Skeletal muscle cell (primary cell): ENCODE data around the gene HS3ST3B1.

Source experiments
- DNase-seq: peaks from one replicate; pipeline ENCODE4 v3.0.0-alpha.2; 2010; ENCODE audit warnings: low read depth
- H3K4me3 ChIP-seq: 2 replicates; pipeline ENCODE4 v1.5.1; 2011; ENCODE audit warnings: low read depth, mild to moderate bottlenecking, control low read depth, low read length, moderate library complexity

Gene HS3ST3B1

DNA sequence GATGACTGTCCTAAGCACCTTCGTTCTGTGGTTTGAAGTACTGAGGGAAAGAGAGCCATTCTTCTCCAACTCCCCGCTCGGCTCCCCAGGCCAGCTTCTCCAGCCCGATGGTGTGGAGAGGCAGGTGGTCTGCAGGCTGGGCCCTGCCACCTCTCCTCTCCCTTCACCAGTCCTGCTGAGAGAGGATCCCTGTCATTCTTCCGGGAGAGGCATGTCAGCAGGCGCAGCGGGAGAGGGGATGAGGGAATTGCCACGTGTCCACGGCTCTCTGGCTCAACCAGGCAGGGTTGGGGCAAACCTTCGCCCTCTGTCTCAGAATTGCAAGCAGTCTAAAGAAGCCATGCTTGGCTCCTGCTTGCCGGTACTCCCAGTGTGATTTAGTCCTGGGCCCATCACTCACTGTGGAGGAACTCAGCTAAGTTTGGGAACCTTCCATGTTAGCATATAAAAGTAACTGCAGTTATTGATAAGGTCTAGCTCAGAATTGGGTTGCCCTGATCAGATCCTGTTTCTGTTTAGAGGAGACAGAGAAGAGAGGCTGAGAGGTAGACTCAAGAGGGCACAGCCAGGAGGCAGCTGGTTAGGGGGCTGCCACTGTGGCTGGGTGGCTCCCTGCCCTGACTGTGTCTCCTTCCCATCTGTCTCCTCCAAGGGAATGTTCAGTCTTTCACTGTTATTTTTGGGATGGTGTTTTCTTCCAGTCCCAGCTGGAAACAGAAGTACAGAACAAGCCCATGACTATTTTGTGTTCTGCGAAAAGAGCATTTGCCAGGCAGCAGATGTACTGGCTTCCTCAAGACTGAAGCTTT, 17.4 kb downstream of the HS3ST3B1 start:
- no peak for DNase-seq
- H3K4me3 ChIP-seq: no peak overlapping the region

DNA sequence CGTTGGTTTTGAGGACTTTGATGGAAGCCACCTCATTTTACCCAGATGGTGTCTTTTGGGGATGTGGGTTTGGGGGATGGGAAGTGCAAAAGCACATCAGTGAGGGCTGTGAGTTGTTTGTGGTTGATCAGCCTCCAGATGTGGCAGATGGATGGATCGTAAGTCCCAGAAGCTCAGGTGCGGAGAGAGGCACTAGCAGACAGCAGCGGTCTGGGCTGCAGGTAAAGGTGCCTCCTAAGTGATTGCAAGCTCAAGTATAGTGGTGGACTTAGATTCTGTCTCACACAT, 18.0 kb downstream of the HS3ST3B1 start:
- no peak for DNase-seq
- H3K4me3 ChIP-seq: no peak overlapping the region

DNA sequence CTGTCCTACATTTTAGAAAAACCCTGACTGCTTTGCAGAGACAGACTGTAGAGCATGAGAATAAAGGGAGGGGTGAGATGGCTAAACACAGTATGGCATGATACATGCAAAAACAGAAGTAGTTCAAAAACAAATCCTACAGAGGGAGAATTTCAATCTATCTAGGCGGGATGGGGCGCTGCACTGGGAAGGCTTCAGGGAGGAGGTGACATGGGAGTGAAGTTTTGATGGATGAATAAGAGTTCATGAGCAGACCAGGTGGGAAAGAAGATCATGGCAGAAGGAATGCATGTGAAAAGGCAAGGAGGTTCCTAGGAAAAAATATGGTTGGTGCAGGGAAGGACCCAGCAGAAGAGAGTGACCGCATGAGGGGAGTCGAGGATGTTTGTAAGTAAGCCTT, 19.2 kb downstream of the HS3ST3B1 start:
- no peak overlapping the region for H3K4me3 ChIP-seq
- DNase-seq: no peak

DNA sequence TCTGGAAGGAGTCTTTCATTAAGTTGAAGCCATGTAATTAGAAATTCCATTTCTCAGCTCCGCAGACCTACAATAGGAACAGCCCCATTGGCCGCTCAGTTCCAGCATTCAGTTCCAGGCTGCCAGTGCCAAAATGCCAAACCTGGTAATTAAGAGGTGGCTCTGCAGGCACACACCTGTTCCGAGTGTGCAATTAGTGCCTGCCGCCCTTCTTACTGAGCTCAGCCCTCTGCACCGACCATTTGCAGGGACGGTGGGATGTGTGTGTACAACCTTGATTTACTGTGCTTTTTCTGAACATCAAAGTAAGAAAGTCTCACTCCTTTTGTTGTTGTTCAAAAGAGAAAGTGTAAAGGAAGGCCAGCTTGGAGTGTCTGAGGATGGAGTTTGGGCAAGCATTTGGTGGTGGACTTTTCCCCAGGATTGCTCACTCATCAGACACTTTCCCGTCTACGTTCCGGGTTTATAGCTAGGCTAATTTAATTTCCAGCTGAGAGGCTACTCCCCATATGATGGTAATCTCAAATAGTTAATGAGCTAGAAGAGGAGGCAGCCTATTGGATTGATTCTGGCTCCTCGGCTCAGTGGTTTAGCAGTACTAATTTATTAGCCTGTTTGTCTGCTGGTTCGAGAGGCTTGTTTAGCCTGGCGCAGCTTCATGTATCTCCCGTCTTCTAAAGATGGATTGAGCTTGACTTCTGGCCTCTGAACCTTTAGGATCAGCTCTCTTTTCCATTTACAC, 20.0 kb downstream of the HS3ST3B1 start:
- H3K4me3 ChIP-seq: no peak overlapping the region
- no peak for DNase-seq

DNA sequence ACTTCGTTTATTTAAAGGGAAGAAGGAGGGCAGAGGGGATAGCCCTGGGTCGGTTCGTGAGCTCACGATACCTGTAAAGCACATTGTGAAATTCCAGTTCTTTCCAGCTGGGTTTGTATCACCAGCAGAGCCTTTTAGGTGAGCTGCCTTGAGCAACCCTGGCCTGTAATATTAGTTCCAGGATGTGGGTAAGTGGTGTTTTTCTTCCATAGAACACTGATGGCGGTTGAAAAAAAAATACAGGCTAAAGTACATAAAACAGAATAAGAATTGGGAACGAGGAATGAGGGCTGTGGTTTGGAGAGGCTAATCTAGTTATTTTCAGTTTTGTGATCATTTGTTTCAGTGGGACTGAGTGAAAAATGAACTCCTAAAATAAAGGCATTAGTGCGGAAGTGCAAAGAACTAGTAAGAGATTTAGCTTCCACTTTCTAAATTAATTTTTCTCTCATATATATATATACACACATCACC, 20.6 kb downstream of the HS3ST3B1 start:
- no peak overlapping the region for H3K4me3 ChIP-seq
- no peak for DNase-seq

DNA sequence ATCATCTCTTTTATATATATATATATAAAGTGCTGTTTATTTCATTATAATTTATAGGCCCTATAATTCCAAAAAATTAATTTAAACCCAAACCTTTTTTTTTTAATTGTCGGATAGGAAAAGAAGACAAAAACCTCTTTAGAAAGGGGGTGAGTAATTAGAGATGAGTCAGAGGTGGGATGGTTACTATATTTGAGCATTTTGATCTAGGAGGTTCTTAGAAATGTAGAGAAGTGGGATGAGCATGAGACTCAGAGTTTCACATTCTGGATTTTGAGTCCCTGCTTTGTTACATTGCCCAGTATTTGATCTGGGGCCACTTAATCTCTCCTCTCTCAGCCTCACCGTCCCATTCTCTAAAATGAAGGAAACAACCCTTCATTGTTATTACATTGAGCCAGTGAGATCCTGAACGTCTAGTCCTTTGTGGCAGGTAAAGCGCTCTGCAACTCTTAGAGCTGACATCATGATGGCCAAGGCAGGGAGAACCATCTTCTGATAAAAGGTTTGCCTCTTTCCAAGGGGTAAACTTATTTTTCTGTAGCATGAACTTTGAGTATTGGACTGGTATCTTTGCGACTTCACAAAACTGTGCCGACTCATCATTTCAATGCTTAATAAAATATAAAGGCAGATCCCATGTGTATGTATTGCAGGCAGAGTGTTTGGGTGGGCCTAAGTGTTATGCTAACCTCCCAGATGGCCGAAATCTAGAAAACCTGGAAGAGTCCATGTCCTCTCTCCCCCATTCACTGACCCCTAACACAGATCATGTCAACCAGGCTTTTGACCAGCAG, 21.3 kb downstream of the HS3ST3B1 start:
- no peak overlapping the region for H3K4me3 ChIP-seq
- DNase-seq: no peak

DNA sequence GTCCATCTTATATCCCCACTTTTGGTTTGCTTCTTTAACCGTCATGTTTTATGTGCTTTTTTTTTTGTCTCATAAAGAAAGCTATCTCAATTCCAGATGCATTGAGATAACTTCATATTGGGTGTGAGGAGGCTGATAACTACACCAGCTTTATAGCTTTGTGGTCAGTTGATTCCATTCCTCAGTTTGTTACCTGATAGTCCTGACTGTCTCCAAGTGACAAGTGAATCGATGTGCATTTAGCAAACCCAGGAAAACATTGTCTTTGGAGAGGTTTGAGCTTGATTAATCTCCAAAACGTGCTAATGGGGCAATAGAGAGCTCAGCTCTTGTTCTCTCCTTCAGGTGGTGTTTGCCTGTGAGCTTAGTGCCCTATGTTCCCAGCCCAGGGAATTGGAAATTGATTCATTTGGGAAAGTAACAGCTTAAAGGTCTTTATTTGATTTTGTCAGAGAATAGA, 22.7 kb downstream of the HS3ST3B1 start:
- H3K4me3 ChIP-seq: no peak overlapping the region
- DNase-seq: no peak

DNA sequence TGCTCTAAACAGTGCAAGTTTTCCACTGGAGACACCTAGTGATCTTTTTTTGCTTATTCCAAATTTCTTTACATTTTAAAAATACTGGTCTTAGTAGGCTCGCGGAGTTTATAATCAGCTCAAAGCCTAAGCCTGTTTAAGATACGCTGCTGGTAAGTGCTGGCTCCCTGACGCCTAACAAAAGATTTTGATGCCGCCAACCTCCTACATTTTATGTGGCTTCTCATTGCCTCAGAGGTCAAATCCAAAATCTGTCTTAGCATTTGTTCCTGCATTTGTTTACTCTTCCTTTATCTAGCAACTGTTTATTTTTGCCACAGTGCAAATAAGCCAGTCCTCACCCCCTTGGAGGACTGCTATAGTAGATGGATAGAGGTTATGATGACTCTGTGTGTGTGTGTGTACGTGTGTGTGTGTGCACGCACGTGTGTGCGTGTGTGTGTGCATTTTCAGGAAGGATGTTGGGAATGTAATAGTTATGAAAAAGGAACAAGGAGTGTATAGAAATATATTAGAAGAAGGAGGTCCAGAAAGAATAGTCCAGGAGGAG, 24.8 kb downstream of the HS3ST3B1 start:
- no peak overlapping the region for H3K4me3 ChIP-seq
- no peak for DNase-seq

DNA sequence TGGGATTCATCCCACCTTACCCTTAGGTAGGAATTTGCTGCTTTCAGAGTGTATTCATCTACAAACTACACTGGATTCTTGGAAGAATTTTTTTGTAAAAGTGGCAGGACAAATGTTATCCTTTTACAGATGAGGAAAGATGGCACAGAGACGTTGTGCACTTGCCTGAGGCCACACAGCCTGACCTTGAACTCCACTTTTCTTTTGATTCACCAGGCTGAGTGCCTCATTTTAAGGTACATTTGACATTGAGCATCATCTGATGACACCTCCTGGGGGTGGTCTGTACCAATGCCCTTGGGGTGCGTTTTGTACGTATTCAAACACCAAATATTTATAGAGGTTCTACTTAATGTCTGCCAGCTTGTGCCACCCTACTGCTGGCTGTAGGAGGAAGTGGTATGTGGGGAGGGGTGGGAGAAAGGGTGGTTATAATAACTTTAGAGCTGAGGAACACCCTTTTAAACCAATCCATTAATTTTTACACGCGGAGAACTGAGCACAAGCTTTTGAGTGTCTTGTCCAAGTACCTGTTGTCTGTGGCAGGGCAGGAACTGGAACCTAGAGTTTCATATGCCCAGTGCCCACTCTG, 29.1 kb downstream of the HS3ST3B1 start:
- no peak for DNase-seq
- no peak overlapping the region for H3K4me3 ChIP-seq

DNA sequence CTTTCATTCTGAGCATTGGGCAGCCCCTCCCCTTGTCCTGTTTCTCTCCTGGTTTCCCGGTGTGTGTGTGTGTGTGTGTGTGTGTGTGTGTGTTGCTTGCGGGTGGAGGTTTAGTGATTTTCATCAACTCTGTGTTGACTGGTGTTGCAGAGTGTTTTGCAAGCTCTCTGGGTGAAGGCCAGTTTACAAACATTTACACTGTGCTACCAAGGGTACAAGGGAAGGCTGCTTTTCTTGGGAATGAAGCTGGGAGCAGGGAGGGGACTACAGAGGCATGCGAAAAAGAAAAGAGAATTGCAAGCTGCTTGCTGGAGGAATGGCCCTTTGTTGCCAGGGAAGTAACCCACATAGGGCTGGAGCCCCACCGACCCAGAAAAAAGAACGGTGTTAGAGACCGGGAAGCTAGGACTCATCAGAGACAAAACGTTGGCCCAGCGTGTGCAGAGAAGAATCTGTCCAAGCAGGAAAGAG, 29.6 kb downstream of the HS3ST3B1 start:
- no peak overlapping the region for H3K4me3 ChIP-seq
- DNase-seq: peak; percentile 44

DNA sequence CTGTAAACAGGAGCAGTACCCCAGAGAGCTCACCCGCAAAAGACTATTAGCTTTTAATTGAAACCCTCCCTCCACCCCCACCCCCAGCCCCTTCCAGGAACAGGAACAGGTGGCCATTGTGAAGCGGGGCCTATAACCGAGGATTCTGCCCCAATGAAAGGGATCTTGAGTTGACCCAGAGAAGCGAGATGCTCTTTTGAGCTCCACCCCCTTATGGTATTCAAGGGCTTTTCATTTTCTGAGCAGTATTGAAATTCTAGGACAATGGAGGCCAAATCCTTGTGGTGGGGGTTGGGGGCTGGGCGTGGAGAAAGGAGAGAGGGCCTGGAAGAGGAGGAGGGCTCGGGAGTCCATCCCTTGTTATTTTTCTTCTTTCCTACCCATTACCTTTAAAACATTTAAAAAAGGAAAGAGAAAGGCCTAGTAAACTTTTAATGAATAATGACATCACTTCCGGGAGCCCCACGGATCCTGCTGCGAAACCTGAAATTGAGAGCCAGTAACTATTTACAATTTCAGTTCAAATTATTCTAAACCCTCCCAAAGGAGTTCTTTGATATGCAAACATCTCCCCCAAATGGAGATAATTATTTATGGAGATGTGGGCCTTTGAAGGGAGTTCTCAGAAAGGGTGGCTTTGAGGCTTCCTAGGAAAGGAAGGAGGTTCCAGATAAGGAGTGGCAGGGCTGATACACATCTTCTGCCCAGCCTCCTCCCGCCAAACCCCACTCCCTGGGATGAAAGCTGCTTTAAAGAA, 30.5 kb downstream of the HS3ST3B1 start:
- H3K4me3 ChIP-seq: no peak overlapping the region
- no peak for DNase-seq

DNA sequence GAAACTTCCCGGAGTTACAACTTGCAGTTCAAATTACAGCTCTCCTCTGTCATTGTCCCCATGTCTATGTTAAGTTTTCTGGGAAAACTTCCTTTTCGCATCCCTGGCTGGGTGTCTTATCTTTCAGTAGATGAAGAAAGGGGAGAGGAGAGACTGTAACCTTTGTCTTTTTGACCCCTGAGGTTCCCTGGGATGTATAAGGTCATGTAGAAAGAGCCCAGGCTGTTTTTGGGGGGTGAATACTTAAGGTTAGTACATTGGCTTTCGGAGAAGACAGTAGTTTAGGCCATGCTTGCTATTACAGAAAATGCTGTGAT, 31.1 kb downstream of the HS3ST3B1 start:
- no peak for DNase-seq
- no peak overlapping the region for H3K4me3 ChIP-seq

DNA sequence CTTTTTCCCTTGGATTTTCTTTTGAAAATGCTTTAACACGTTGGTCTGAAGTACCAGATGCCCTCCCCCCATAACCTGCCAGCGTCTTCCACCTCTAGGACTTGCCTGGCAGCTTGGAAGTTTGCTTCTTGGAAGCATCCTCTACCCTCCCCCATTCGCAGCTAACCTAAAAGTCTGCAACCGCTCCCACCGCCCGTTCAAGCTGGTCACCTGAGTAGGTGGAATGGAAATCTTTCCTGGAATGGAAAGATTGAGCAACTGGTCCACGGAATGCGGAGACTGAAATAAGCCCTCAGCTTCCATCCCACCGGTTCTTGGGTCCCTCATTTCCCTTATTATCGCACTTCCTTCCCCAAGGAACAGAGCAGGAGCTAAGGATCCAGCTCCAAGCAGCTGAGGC, 31.4 kb downstream of the HS3ST3B1 start:
- no peak overlapping the region for H3K4me3 ChIP-seq
- DNase-seq: no peak

DNA sequence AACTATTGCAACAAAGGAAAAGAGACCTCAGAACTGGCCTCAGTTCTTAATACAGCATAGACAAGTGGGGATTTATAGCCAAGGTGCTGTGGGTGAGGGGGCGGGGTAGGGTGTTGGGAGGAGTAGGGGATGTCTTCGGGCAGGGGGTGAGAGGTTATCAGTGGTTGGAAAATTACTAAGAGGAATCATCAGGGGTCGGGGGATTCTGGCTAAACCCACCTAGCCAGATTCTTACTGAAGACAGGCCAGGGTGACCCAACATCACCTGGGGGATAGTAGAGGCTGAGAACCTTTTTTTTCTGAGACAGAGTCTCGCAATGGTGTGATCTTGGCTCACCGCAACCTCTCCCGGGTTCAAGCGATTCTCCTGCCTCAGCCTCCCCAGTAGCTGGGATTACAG, 32.6 kb downstream of the HS3ST3B1 start:
- H3K4me3 ChIP-seq: no peak overlapping the region
- DNase-seq: no peak

DNA sequence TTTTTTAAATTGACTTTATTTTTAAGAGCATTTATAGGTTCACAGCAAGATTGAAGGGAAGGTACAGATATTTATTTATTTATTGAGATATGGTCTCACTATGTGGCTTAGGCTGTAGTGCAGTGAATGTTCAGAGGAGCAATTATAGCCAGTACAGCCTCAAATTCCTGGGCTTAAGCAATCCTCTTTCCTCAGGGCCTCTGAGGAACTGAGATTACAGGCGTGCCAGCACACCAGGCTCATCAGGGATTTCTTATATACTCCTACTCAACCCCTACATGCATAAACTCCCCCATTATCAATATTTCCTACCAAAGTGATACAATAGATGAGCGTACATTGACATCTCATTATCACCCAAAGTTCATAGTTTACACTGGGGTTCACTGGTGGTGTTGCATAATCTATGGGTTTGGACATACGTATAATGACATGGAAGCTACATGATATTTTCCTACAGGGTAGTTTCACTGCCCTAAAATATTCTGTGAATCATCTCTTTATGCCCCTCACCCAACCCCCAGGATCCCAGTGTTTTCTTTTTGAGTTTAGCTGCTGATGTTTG, 33.5 kb downstream of the HS3ST3B1 start:
- DNase-seq: peak; percentile 39
- H3K4me3 ChIP-seq: no peak overlapping the region

DNA sequence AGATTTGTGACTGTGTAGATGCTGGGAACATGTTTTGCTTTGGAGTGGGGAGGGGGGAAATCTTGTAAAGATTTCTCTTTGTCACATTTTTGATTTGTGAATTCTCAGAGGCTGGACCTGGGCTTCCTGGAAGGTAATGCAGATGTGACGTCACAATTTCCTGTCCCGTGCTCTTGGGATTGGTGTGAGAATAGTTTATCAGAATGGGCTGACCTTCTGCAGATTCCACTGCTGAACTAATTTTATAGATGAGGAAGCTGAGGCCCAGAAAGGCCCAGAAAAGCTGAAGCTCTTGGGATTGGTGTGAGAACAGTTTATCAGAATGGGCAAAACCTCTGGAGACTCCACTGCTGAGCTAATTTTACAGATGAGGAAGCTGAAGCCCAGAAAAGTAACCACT, 34.0 kb downstream of the HS3ST3B1 start:
- DNase-seq: no peak
- no peak overlapping the region for H3K4me3 ChIP-seq

DNA sequence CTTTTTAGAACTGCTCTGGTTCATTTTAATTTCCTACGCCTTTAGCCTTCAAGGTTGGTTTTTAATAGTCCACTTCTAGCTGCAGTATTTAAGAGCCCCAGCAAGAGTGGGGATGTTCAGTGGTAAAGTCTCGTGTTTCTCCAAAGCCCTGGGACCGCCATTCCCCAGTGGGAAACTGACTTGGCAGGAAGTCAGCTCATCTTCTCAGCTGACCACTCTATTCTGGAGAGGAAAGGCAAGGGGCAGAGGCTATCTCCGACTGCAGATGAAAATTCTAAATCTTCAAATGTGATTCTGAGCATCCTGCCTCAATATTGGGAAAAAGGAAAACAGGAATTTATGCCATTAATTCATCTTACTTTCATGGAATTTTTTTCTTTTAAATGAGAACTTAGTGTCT, 35.5 kb downstream of the HS3ST3B1 start:
- DNase-seq: no peak
- H3K4me3 ChIP-seq: no peak overlapping the region

DNA sequence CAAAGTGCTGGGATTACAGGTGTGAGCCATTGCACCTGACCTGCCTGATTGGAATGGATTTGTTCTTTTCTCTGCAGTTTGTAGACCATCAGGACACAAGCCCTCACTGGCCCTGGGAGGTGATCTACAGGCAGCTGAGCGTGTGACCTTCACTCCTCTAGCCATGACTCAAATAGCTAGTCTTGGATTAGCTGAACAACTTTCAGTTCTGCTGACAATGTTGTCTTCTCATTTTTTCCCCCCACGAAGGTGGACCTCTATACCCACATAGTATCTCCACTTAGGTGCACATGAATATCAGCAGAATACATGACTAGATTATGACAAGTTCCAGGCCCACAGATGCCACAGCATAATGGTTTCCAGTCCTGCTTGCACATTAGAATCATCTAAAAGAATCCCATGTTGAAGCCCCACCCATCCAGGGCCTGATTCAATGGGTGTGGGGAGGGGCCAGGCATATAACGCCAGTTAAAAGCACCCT, 36.8 kb downstream of the HS3ST3B1 start:
- no peak for DNase-seq
- no peak overlapping the region for H3K4me3 ChIP-seq
